ENCODE results near the gene PHF12.

The PHF12 gene

DNA sequence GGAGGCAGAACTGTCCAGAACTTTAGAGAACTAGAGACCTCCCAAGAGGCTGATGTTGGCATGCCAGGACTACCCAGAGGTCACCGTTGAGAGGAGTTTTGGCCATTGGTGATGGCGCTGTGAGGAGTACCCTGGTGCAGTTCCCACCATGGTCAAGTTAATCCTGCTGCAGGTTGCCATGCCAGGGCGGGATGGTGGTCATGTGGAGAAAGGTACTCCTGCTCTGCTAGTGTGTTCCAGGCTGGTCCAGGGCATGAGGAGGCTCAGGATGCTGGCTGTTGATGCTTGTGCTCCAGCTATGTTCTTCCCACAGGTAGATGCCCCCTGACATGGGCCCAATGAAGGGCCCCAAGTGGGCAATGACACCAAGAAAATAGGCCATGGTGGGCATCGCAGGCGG is 4.1 kb upstream of the PHF12 start:
- no peak for DNase-seq (ENCODE audit: low read depth in 2 of 2)

GRCh38 chr17:28954886-28955285 is 3.6 kb upstream of the PHF12 start:
- no peak for DNase-seq (ENCODE audit: low read depth in 2 of 2)

DNA sequence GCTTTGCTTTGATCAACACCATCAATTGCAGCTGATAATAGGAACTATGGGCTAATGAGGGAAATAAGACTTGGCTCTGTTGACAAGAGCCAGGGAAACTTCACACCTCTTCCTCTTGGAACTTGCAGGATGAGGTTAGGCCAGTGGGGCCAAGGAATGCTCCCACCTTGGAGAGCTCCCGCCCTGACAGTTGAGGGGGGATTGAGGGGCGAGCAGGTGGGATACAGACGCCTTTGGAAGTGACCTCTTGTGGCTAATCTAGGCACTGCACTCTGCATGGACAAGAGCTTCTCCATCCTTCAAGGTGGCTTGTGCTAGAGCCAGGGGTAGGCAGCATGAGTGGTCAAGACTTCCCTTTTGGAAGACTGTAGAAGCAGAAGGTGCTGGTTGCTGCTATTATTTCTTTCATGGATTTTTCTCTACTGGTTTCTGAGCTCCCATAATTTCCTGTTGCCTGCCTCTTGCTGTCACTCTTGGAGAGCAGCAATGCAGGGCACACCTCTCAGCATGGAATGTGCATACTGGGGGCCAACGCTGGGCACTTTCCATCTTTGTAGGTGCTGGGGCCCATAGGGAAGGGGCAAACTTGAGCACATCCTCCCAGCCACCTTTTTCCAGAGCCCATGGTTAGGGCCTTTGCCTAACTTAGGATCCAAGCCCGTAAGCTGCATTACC is 2.3 kb upstream of the PHF12 start:
- peak in 1 of 2 donors; percentile 12 for DNase-seq (ENCODE audit: low read depth in 2 of 2)

DNA sequence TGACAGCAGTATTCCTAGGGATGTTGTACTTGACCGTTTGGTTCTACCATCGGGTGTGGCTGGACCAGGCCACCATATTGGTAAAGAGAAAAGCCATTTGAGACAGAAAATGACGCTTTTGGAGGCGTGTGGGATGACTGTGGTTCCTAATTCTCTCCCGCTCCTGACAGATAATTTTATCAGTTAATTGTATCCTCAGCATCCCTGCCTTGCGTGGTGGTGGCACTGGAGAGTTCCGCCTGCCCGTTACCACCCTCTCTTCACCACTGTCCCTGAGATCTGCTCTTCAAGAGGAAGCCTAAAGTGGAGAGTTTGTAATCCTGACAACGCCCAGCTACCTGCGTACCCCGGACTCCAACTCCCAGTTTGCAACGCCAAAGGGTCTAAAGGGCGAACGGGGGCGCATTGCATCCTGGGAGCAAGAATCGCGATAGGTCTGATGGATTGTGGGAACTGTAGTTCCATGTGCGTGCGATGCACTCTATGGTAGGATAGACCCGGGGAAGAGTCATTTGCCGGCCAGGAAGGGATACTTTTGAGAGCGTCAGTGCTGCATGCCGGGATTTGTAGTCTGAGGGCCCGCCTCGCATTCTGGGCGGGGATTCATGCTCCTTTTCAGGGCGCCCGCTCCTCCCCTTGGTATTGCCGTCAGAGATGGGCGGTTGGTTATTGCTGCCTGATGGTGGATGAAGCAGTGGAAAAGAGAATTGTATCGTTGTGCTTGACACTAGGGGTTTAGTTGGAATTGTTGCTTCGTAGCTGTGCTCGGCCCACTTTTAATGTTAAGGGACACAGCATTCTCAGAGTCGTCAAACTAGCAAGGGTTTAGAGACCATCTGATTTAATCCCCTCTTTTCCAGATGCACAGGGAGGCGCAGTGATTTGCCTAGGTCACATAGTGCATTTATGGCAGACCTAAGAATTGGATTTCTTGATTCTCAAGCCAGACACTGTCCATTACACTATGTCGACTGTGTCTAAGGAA is 965 bp upstream of the PHF12 start:
- DNase-seq (ENCODE audit: low read depth in 2 of 2) = peak; percentile 91

DNA sequence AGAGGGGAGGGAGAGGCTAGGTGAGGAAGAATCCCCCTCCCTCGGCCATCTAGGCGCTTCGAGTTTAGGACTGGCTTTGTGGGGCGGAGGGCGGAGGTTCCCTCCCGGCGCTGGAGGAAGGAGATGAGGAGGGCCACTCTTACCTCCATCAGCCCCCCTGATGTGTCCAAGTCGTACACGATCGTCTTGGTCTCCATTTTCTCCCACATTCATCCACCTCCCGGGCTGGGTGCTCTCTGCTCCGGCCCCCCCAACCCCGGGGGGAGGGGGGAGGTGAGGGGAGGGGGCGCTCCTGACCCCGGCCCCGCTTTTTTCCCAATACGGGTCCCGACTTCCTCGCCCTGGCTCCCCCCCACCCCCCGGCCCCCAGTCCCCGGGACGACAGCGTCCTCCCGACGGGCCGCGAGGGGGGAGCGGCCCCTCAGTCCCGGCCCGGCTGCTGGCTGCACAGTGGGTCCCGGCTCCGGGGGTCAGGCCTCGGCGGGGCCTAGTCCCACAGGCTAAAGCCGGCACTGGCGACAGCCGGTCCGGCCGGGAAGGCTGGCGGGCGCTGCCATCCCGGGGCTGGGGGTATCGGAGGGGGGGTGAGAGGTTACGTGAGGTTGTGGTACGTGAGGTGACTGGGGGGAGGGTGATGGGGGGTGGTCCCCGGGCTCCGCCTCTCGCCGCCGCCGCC is 428 bp downstream of the PHF12 start:
- no peak for DNase-seq (ENCODE audit: low read depth in 2 of 2)

GRCh38 chr17:28950017-28950751 is 1.1 kb downstream of the PHF12 start:
- peak; percentile 42 to 43 for DNase-seq (ENCODE audit: low read depth in 2 of 2)

GRCh38 chr17:28949185-28950016 is 1.9 kb downstream of the PHF12 start:
- peak; percentile 34 to 60 for DNase-seq (ENCODE audit: low read depth in 2 of 2)

DNA sequence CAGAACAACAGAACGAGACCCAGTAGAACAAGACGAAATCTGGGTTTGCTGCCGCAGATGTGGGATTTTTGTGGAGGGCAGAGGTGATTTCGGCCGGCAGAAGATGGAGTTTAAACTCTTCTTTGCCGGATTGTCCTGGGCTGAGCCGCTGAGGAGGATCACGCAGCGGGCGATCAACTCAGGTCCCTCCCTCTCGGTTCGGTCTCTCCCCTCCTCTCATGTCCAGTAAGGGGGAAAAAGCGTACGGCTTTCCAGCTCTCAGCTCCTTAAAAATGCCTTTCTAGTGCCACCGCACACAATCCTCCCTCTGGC is 2.5 kb downstream of the PHF12 start:
- no peak for DNase-seq (ENCODE audit: low read depth in 2 of 2)

DNA sequence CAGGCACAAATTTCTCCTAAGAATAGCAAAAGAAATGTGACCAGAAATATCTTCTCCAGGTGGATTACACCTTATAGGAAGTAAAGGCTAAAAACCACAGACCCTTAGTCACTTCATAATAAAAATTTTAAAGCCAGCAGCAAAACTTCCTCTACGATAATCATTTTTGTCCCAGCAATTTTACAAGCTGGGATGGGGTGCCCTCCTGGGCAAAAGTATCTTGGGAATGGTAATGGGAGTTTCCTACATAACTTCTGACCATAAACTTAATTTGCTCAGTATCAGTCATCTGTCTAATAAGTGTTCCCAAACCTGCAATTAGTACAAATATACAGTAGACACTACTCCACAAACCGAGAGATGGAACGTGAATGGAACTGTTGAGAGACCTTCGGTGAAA is 3.0 kb downstream of the PHF12 start:
- DNase-seq (ENCODE audit: low read depth in 2 of 2) = no peak

DNA sequence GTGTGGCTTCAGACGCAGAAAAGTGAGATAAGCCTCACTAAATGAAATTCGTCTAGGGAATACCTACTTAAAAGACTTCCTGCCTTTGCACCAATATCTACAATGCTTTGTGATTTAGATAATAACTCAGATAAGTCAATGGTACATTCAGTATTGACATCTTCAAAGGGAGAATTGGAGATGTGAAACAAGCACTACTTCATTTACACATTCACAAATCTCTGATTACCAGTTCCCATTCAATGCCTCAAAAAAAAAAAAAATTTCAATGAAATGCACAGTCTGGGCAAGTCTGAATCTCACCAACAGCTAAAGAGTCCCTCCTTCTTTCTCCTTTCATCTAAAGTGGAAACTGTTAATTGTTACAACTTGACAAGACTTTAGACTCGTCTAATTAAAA is 3.7 kb downstream of the PHF12 start:
- no peak for DNase-seq (ENCODE audit: low read depth in 2 of 2)

- DNase-seq (ENCODE audit: low read depth in 2 of 2) = no peak
Observed at GRCh38 chr17:28946239-28946638, 5.1 kb downstream of the PHF12 start.

- DNase-seq (ENCODE audit: low read depth in 2 of 2) = no peak
Observed at GRCh38 chr17:28944862-28945741, 6.2 kb downstream of the PHF12 start.

DNA sequence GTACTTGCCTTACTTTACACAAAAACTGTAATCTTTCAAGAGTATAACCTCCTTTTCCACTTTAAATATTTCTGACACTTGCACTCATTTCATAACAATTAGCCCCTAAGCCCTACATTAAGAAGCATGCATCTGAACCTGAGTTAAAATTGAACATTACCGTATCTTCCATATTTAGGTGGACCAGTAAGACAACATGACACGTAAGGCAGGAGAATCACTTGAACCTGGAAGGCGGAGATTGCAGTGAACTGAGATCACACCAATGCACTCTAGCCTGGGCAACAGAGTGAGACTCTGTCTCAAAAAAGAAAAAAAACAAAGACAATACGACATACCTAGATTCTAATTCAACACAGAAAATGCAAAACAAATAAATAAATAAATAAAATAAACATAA is 7.0 kb downstream of the PHF12 start:
- DNase-seq (ENCODE audit: low read depth in 2 of 2) = no peak

DNA sequence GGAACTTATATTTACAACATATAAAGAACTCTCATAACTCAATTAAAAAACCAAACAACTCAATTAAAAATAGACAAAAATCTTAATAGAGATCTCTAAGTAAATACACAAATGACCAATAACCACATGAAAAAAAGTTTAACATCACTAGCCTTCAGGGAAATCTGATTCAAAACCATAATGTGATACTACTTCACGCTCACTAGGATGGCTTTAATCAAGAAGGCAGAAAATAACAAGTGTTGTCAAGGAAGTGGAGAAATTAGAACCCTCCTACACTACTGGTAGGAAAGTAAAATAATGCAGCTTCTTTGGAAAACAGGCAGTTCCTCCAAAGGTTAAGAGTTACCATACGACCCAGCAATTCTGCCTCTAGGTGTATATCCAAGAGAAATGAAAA is 8.4 kb downstream of the PHF12 start:
- DNase-seq (ENCODE audit: low read depth in 2 of 2) = no peak

DNA sequence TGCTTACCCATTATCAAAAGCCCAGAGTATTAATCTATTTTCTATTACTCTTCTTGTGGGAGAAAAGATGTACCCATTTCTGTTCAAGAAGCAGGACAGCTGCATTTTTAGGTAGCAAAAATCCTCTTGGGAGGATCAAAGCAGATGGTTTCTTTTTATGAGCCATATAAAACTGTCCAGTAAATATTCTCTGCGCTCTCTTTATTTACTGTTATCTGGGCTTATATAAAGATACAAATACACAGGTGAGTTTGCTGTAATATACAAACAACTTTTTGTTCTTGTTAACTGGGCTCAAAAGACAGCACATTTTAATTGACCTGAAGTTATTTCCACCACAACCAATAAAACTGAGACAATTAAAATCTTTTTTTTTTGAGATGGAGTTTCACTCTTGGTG is 10.1 kb downstream of the PHF12 start:
- DNase-seq (ENCODE audit: low read depth in 2 of 2) = no peak

DNA sequence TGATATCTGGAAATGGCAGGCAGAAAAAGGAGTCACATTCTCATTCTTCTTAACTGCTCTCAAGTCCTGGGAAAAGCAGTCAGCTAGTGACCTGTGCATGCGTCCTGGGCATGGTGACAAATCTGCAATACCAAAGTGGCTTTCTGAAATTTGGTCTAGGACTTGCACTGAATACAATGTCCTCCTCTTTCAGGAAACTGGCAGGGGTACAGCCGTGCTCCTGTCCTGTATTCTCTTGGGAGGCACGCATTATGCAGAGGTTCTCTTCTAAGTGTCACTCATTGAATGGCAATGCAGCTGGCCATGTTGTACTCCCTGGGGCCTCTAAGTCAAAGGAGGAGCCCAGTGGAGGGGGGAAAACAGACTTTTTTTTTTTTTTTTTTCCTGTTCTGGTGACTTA is 10.6 kb downstream of the PHF12 start:
- DNase-seq (ENCODE audit: low read depth in 2 of 2) = no peak

DNA sequence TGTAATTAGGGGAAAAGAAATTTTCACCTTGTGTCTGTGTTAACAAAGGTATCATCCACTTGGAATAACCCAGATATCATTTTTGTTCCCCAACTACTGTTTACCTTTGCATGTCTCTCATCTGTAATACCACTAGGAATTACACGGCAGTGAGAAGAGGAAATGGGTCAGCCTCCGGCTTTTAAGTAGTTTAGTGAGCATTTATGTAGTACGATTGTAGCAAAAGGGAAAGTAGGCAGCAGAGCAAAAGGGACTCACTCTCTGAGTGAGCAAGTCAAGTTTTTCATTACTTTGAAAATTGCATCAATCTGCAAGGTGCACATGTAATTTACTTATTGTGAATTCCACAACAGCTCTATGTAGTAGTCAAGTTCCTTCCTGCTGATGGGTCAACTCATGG is 11.2 kb downstream of the PHF12 start:
- no peak for DNase-seq (ENCODE audit: low read depth in 2 of 2)

DNA sequence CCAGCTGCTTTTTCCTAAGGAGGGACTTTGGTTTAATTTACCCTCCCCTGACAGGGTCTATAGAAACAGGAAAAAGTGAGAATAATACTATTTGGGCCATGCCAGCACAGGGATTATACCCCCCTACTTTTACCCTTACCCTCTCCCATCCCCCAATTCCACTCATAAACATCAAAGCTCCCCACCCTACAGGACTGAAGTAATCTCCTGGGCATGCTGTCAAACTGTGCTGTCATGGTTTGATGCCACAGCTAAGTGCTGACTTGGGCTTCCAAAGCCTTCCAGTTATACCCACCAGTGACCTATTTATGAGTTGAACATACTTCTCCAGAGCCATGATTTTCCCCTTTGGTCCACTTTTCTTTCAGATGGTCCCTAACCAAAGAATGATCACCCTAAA is 12.8 kb downstream of the PHF12 start:
- DNase-seq (ENCODE audit: low read depth in 2 of 2) = no peak

DNA sequence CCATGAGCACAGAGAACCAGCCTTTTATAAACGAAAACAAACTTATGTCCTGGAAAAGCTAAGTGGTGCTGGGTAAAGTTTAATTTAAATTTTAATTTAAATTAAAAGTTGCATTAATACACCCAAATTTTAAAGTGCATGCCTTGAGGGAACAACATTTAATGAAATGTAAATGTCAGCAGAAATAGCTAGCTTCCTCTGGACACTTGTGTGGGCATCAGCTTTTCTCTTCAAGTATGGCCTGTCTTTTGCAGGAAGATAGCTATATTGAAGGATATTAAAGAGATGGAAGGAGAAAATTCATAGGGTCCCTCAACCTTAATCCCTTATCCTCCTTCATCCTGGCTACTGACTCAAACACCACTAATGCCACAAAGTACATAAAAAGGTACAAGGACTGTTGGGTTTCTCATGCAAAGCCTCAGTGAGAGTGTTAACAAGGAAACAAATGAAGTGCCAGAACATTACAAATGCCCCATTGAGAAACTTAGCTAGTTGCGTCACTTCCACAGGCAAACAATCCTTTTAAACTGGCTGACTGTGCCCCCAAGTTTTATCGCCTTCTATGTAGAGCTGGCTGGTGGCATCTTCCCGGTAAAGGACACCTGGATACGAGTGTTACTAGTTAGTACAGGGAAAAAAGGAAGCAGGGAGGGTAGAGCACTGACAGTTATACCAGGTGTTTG is 14.1 kb downstream of the PHF12 start:
- no peak for DNase-seq (ENCODE audit: low read depth in 2 of 2)

Measured in stimulated activated CD8-positive, alpha-beta memory T cell treated with anti-CD3 and anti-CD28 coated beads, Interleukin-15, amount 100 ng/mL, for 48 hours (primary cell).